WI38 (cell line): ENCODE data around the gene SIRT2.

ENCODE experiments used
- H3K4me3 ChIP-seq: 2 replicates; pipeline ENCODE4 v1.5.1; 2011; ENCODE audit warnings: low read depth, mild to moderate bottlenecking, control low read depth, low read length
- CTCF ChIP-seq: IDR thresholded peaks from 2 replicates; pipeline ENCODE4 v1.5.1; 2012; ENCODE audit warnings: low read depth, mild to moderate bottlenecking, control low read depth, low read length

The SIRT2 gene

GRCh38 chr19:38842439-38843174, 56.8 kb downstream of the SIRT2 start:
- no peak for TF ChIP-seq CTCF
- H3K4me3 ChIP-seq: no peak overlapping the region

GRCh38 chr19:38841787-38842438, 57.5 kb downstream of the SIRT2 start:
- no peak for TF ChIP-seq CTCF
- H3K4me3 ChIP-seq: no peak overlapping the region

GRCh38 chr19:38841180-38841766, 58.1 kb downstream of the SIRT2 start:
- no peak overlapping the region for H3K4me3 ChIP-seq
- no peak for TF ChIP-seq CTCF

- H3K4me3 ChIP-seq: no peak overlapping the region
- no peak for TF ChIP-seq CTCF
Measured at GRCh38 chr19:38840583-38840968, 58.8 kb downstream of the SIRT2 start.

- no peak overlapping the region for H3K4me3 ChIP-seq
- no peak for TF ChIP-seq CTCF
Measured at GRCh38 chr19:38839816-38840582, 59.4 kb downstream of the SIRT2 start.

GRCh38 chr19:38838986-38839761, 60.2 kb downstream of the SIRT2 start:
- no peak for TF ChIP-seq CTCF
- no peak overlapping the region for H3K4me3 ChIP-seq
